Pancreas (tissue), 10 donors: ENCODE measurements around the gene CDH4. TPM values are rescaled to one million over a fixed set of nuclear protein-coding genes. Genes with fewer than 3 reads are reported as not detected.

Experiments used
- ATAC-seq, 4 donors: fragments of 200-7000 bp; cut with Tn5 transposase; one replicate each; pipeline versions ENCODE4 v1.8.0 to v1.9.1; 2020; ENCODE audit warnings: mild to moderate bottlenecking in 4 of 4, moderate library complexity in 4 of 4
- DNase-seq, 6 donors: peaks; one replicate each; pipeline ENCODE4 v3.0.0-alpha.2; 2020
- FAIRE-seq: peaks from 2 replicates; lab custom pipeline; 2012; peaks lifted over from hg19 to GRCh38; lab: Jason Lieb, UNC
- H3K27ac ChIP-seq, 4 donors: fragments of 200-600 bp; sonication (generic); 1 replicate in 3 of 4; 2 replicates in 1 of 4; pipeline versions ENCODE4 v1.5.0 to v1.8.0; 2020
- H3K27me3 ChIP-seq, 4 donors: fragments of 200-600 bp; one replicate each; pipeline ENCODE4 v1.8.0; 2021
- H3K36me3 ChIP-seq, 3 donors: fragments of 200-600 bp; sonication (generic) in 1 of 3; one replicate each; pipeline versions ENCODE4 v1.5.0 to v1.8.0; 2020 to 2021
- H3K4me1 ChIP-seq, 3 donors: fragments of 200-600 bp; one replicate each; pipeline ENCODE4 v1.8.0; 2021
- H3K4me3 ChIP-seq, 4 donors: fragments of 200-600 bp; sonication (generic) in 2 of 4; one replicate each; pipeline versions ENCODE4 v1.5.0 to v1.8.0; 2020 to 2021
- H3K9me3 ChIP-seq, 4 donors: fragments of 200-600 bp; one replicate each; pipeline ENCODE4 v1.8.0; 2021
- CTCF ChIP-seq, 4 donors: fragments of 200-600 bp; sonication (generic) in 3 of 4; IDR thresholded peaks; one replicate each; pipeline versions ENCODE4 v1.5.0 to v1.8.0; 2021; ENCODE audit warnings: antibody characterized with exemption in 4 of 4
- WGBS, 2 donors: extraction: QIAGEN DNeasy Blood & Tissue Kit; methylation state at CpG; one replicate each; pipeline ENCODE4 v1.1.7; 2013; 5-methylcytosine and 5-hydroxymethylcytosine counted together
- intact Hi-C, 3 donors: fragments of 100-400 bp; cut with DNase I; formaldehyde crosslinking; loops; one replicate each; pipeline versions ENCODE4 v1.11.1 to v1.14.2; 2022
- polyA plus RNA-seq, 2 donors: library from polyadenylated mRNA; stranded (reverse); fragments of 200-250 nt; gene quantifications; one replicate each; pipeline ENCODE4 v1.2.3, GENCODE V29; 2013
- total RNA-seq, 6 donors: library from RNA; stranded (reverse); fragmentation: NEBNext Ultra II Directional in 4 of 6; extraction: Animal tissue kit (Norgen Biotek cat#: 25700) in 4 of 6; gene quantifications; one replicate each; pipeline versions ENCODE4 v1.2.1 to v1.2.4, GENCODE V29; 2021 to 2023
- donor health status: healthy with polysubstance abuse.
- donor health status: DM: no; HTN: no; CAD: no; lungs with moderate emphysema.
- donor health status: DM: no; HTN: no; CAD: no.
- donor health status: control.
- donor health status: control.
- donor health status: Bipolar disorder and iron deficiency.
- donor health status: DM: yes; HTN: yes; CAD: no.
- donor health status: DM: no; HTN: no; CAD: no.
- donor health status: DM: no; HTN: no; CAD: no.
- donor health status: DM: yes; HTN: yes; CAD: no.

Gene CDH4
- total and polyA plus RNA-seq, 8 donors: 0.04 to 1.4 (median 0.27) TPM

GRCh38 chr20:61872371-61872900 is 620.4 kb downstream of the CDH4 start:
- intact Hi-C loops: no loop called here
- FAIRE-seq (no peak), DNase-seq (peak in 1 of 6 donors; percentile 44), ATAC-seq (no peak)
- no peak for TF ChIP-seq CTCF (IDR thresholded peaks at IDR 0.05)
- Histone ChIP-seq H3K4me1 (no peaks in the 10 kb centered on the region), H3K9me3 (no peaks in the 10 kb centered on the region), H3K27me3 (no peaks in the 10 kb centered on the region), H3K4me3 (no peak overlapping the region), H3K27ac (no peak overlapping the region), H3K36me3 (no peaks in the 10 kb centered on the region)
- WGBS, 2 donors: 72 to 80% methylated on average over 20 of the region's 20 CpGs

DNA sequence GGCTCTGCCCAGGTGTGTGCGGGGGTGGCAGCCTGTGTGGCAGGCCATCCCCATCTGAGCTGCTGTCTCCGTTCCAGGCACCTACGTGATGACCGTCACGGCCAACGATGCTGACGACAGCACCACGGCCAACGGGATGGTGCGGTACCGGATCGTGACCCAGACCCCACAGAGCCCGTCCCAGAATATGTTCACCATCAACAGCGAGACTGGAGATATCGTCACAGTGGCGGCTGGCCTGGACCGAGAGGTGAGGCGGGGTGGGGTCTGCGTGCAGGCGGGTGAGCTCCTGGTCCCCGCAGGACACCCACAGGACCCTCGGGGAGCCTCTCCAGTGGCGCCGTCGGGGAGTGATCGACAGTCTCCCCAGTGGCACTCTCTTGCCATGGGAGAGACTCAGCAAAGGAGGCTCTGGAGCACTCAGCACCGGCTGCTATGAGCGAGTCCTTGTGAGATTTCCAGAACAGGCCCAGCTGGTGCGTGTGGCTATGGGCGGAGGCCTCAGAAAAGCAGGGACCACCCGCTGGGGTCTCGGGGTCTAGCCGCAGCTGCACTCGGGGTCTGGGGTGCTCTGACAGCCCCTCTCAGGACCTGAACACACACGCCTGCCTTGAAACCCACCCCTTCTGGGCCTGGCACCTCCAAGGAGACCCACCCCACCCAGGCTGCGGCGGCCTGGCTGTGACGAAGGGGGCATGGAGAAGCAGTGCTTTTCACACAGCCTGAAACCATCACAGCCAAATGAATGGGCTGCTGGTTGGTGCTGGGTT is 621.8 kb downstream of the CDH4 start:
- Histone ChIP-seq H3K27me3 (no peaks in the 10 kb centered on the region), H3K4me1 (no peaks in the 10 kb centered on the region), H3K36me3 (no peaks in the 10 kb centered on the region), H3K4me3 (no peak overlapping the region), H3K9me3 (no peaks in the 10 kb centered on the region), H3K27ac (no peak overlapping the region)
- ATAC-seq (no peak), DNase-seq (peak in 1 of 6 donors; percentile 56), FAIRE-seq (no peak)
- intact Hi-C loops: no loop called here
- TF ChIP-seq CTCF (IDR thresholded peaks at IDR 0.05): no peak
- WGBS, 2 donors: 75 to 89% methylated on average over 34 to 38 of the region's 38 CpGs

DNA sequence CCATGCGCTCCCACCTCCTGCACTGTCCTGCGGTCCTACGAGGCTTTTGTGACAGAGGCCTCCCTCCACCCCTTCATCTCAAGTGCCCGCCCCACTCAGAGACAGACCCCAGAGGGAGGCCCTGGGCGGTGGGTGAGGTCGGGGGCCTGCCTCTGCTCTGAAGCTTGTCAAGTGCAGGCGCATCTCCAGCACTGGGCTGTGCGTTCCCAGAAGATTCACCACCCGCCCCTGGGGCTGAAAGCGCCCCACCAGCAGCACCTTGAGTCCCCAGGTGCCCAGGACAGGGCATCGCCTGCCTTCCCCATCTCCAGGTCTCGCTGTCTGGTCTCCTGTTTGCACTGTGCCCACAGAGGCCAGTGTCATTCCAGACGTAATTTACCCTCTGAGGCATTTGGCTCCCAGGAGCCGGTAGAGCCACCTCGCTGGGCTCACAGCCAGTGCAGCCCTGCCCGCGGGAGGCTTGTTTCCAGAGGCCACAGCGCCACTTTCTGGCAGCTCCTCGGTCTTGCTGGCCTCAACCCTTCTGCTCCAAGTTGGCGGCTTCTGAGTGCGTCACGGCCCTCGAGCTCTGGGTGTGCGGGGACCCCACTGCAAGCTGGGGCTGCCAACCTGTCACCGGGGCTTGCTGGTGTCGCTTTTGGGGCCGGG is 622.5 kb downstream of the CDH4 start:
- intact Hi-C loops: no loop called here
- Histone ChIP-seq H3K4me3 (no peak overlapping the region), H3K36me3 (no peaks in the 10 kb centered on the region), H3K9me3 (no peaks in the 10 kb centered on the region), H3K4me1 (no peaks in the 10 kb centered on the region), H3K27ac (no peak overlapping the region), H3K27me3 (no peaks in the 10 kb centered on the region)
- no peak for FAIRE-seq
- DNase-seq: peak in 3 of 6 donors; percentile 7 to 59 (median 30)
- 37 to 57% methylated on average over 27 of the region's 27 CpGs for WGBS, 2 donors
- TF ChIP-seq CTCF (IDR thresholded peaks at IDR 0.05): no peak
- ATAC-seq: peak in 2 of 4 donors; percentile 15 to 24

- Histone ChIP-seq H3K4me3 (no peak overlapping the region), H3K27me3 (no peaks in the 10 kb centered on the region), H3K4me1 (no peaks in the 10 kb centered on the region), H3K9me3 (no peaks in the 10 kb centered on the region), H3K27ac (no peak overlapping the region), H3K36me3 (no peaks in the 10 kb centered on the region)
- TF ChIP-seq CTCF (IDR thresholded peaks at IDR 0.05): no peak
- ATAC-seq (no peak), FAIRE-seq (no peak), DNase-seq (peak in 2 of 6 donors; percentile 6 to 44)
- whole genome bisulfite sequencing, 2 donors: 51 to 70% methylated on average over 25 of the region's 25 CpGs
- intact Hi-C loops: no loop called here
These were observed 623.3 kb downstream of the CDH4 start for GRCh38 chr20:61875221-61875885.
